IMR-90 (cell line): Measurements from ENCODE around the gene TWSG1. TPM values are rescaled to one million over a fixed set of nuclear protein-coding genes. Genes with fewer than 3 reads are reported as not detected.

ENCODE experiments used
- ATAC-seq: fragments of 200-7000 bp; cut with Tn5 transposase; 2 replicates; pipeline ENCODE4 v1.9.1; 2020; ENCODE audit warnings: low read depth, mild to moderate bottlenecking, moderate library complexity
- BruUV-seq: library from RNA; stranded (reverse); fragments of 400-500 nt; replicated peaks from 2 replicates; lab custom pipeline; 2021; lab: Mats Ljungman, UMichigan
- CTCF ChIA-PET: fragments of 300-600 bp; formaldehyde crosslinking; extraction: SDS; loops from one replicate; lab custom pipeline; 2021; ENCODE audit warnings: antibody characterized with exemption; lab: Yijun Ruan, JAX
- POLR2A ChIA-PET: fragments of 300-600 bp; sonication (Branson Sonifier 250); formaldehyde crosslinking; loops from one replicate; lab custom pipeline; 2022; ENCODE audit warnings: antibody characterized with exemption; ENCODE audit not compliant: unreplicated experiment; lab: Charles Lee
- DNase-seq: peaks from one replicate; pipeline ENCODE4 v3.0.0; 2013
- H2AFZ ChIP-seq: replicated peaks from 2 replicates; pipeline ENCODE3; 2013; ENCODE audit warnings: low read length, mild to moderate bottlenecking; ENCODE audit not compliant: poor library complexity
- H2AK5ac ChIP-seq: 2 replicates; pipeline ENCODE4 v1.6.1; 2013; ENCODE audit warnings: low read depth, low read length, inconsistent platforms
- H2AK9ac ChIP-seq: replicated peaks from 2 replicates; pipeline ENCODE3; 2013; ENCODE audit warnings: mild to moderate bottlenecking, low read depth, low read length, moderate library complexity; ENCODE audit not compliant: poor library complexity
- H2BK120ac ChIP-seq: 2 replicates; pipeline ENCODE4 v1.6.1; 2013; ENCODE audit warnings: low read depth, low read length, inconsistent platforms
- H2BK15ac ChIP-seq: 3 replicates; pipeline ENCODE4 v1.6.1; 2013; ENCODE audit warnings: low read depth, low read length, inconsistent platforms
- H2BK20ac ChIP-seq: 2 replicates; pipeline ENCODE4 v1.6.1; 2013; ENCODE audit warnings: low read depth, mild to moderate bottlenecking, inconsistent platforms, low read length, moderate library complexity
- H2BK5ac ChIP-seq: 2 replicates; pipeline ENCODE4 v1.6.1; 2013; ENCODE audit warnings: mild to moderate bottlenecking, low read depth, low read length, inconsistent platforms; ENCODE audit not compliant: poor library complexity, severe bottlenecking
- H3K14ac ChIP-seq: replicated peaks from 2 replicates; pipeline ENCODE4 v1.6.1; 2013; ENCODE audit warnings: low read depth, low read length, inconsistent platforms
- H3K18ac ChIP-seq: 2 replicates; pipeline ENCODE4 v1.6.1; 2013; ENCODE audit warnings: low read depth, low read length, control low read depth
- H3K23ac ChIP-seq: 2 replicates; pipeline ENCODE4 v1.6.1; 2013; ENCODE audit warnings: low read depth, low read length, inconsistent platforms
- H3K27ac ChIP-seq: 2 replicates; pipeline ENCODE4 v1.5.1; 2013; ENCODE audit warnings: mild to moderate bottlenecking, control low read depth, low read length; ENCODE audit not compliant: insufficient read depth
- H3K27me3 ChIP-seq: 2 replicates; pipeline ENCODE4 v1.6.1; 2013; ENCODE audit warnings: low read length; ENCODE audit not compliant: control insufficient read depth, insufficient read depth
- H3K36me3 ChIP-seq: 2 replicates; pipeline ENCODE4 v1.6.1; 2013; ENCODE audit warnings: low read length, mixed read lengths; ENCODE audit not compliant: control insufficient read depth, insufficient read depth
- H3K4ac ChIP-seq: 2 replicates; pipeline ENCODE4 v1.6.1; 2013; ENCODE audit warnings: low read depth, low read length, inconsistent platforms
- H3K4me1 ChIP-seq: 2 replicates; pipeline ENCODE4 v1.6.1; 2013; ENCODE audit warnings: low read length, mixed read lengths; ENCODE audit not compliant: control insufficient read depth, insufficient read depth
- H3K4me2 ChIP-seq: 2 replicates; pipeline ENCODE4 v1.6.1; 2013; ENCODE audit warnings: low read depth, mild to moderate bottlenecking, control low read depth, low read length, moderate library complexity
- H3K4me3 ChIP-seq: 2 replicates; pipeline ENCODE4 v1.5.1; 2013; ENCODE audit warnings: low read depth, mild to moderate bottlenecking, control low read depth, low read length, moderate library complexity; ENCODE audit not compliant: insufficient read depth
- H3K56ac ChIP-seq: 2 replicates; pipeline ENCODE4 v1.6.1; 2013; ENCODE audit warnings: low read length, inconsistent platforms; ENCODE audit not compliant: insufficient read depth; ENCODE audit errors: extremely low read depth
- H3K79me1 ChIP-seq, 2 experiments: 2 replicates each; pipeline ENCODE4 v1.6.1; 2013; ENCODE audit warnings: low read length in 2 of 2, inconsistent platforms in 1 of 2, low read depth in 1 of 2
- H3K9ac ChIP-seq: 2 replicates; pipeline ENCODE4 v1.6.1; 2013; ENCODE audit warnings: low read depth, low read length, control low read depth
- H3K9me1 ChIP-seq: 2 replicates; pipeline ENCODE4 v1.6.1; 2013; ENCODE audit warnings: low read length, inconsistent platforms; ENCODE audit not compliant: insufficient read depth
- H3K9me3 ChIP-seq: 2 replicates; pipeline ENCODE4 v1.6.1; 2013; ENCODE audit warnings: low read length; ENCODE audit not compliant: control insufficient read depth, insufficient read depth
- H4K20me1 ChIP-seq: 2 replicates; pipeline ENCODE4 v1.6.1; 2013; ENCODE audit warnings: low read length, inconsistent platforms; ENCODE audit not compliant: insufficient read depth
- H4K5ac ChIP-seq: 2 replicates; pipeline ENCODE4 v1.6.1; 2013; ENCODE audit warnings: mild to moderate bottlenecking, low read depth, low read length, control low read depth
- H4K8ac ChIP-seq, 2 experiments: 2 replicates each; pipeline ENCODE4 v1.6.1; 2013; ENCODE audit warnings: low read depth in 2 of 2, low read length in 2 of 2, control low read depth in 1 of 2, inconsistent platforms in 1 of 2
- H4K91ac ChIP-seq: 2 replicates; pipeline ENCODE4 v1.6.1; 2013; ENCODE audit warnings: low read depth, low read length, inconsistent platforms; ENCODE audit not compliant: insufficient read depth
- CEBPB ChIP-seq: IDR thresholded peaks from 2 replicates; pipeline ENCODE4 v1.6.1; 2012; ENCODE audit warnings: low read depth, low read length, improper control_type of control experiment
- MAFK ChIP-seq: IDR thresholded peaks from 2 replicates; pipeline ENCODE4 v1.6.1; 2012; ENCODE audit warnings: low read depth, low read length, improper control_type of control experiment
- MAZ ChIP-seq: IDR thresholded peaks from 2 replicates; pipeline ENCODE4 v1.6.1; 2012; ENCODE audit warnings: low read depth, mild to moderate bottlenecking, low read length, improper control_type of control experiment, moderate library complexity, borderline replicate concordance
- MXI1 ChIP-seq: IDR thresholded peaks from 2 replicates; pipeline ENCODE4 v1.6.1; 2012; ENCODE audit warnings: low read depth, mild to moderate bottlenecking, low read length, moderate library complexity, borderline replicate concordance
- RAD21 ChIP-seq: IDR thresholded peaks from 2 replicates; pipeline ENCODE4 v1.6.1; 2012; ENCODE audit warnings: low read length, improper control_type of control experiment
- SMC3 ChIP-seq: fragments of 150-350 bp; IDR thresholded peaks from 2 replicates; pipeline ENCODE4 v1.6.1; 2016; ENCODE audit warnings: low read depth, mild to moderate bottlenecking, antibody characterized with exemption, low read length, moderate library complexity
- USF2 ChIP-seq: fragments of 150-350 bp; IDR thresholded peaks from 2 replicates; pipeline ENCODE4 v1.6.1; 2017; ENCODE audit warnings: mild to moderate bottlenecking, antibody characterized with exemption, low read length, low read depth
- WGBS, 2 experiments: methylation state at CpG; one replicate each; pipeline versions ENCODE4 v1.1.5 to v1.1.7; 2013; ENCODE audit warnings: missing lambda C conversion rate in 2 of 2; ENCODE audit not compliant: insufficient read length in 1 of 2; ENCODE audit errors: extremely low coverage in 2 of 2; 5-methylcytosine and 5-hydroxymethylcytosine counted together
- dilution Hi-C: fragments of 300-500 bp; cut with HindIII; formaldehyde crosslinking; loops from one replicate; pipeline ENCODE4 v1.14.3; 2018; ENCODE audit warnings: low sequenced_read_pairs; ENCODE audit not compliant: unreplicated experiment
- in situ Hi-C: fragments of 300-500 bp; cut with MboI; formaldehyde crosslinking; loops from 3 replicates; pipeline ENCODE4 v1.14.3; 2019; ENCODE audit warnings: low sequenced_read_pairs, inconsistent platforms, mixed read lengths
- intact Hi-C: fragments of 100-400 bp; cut with micrococcal nuclease; formaldehyde crosslinking; loops from 2 replicates; pipeline ENCODE4 v1.10.0; 2022
- polyA plus RNA-seq, 3 experiments: library from polyadenylated mRNA; depleted of rRNA; stranded (reverse); fragments of >200 nt; gene quantifications; 2 replicates each; pipeline ENCODE4 v1.2.3, GENCODE V29; 2012; ENCODE audit warnings: low replicate concordance in 1 of 3
- total RNA-seq: library from RNA; depleted of rRNA; stranded (reverse); fragments of >200 nt; gene quantifications from 2 replicates; pipeline ENCODE4 v1.2.3, GENCODE V29; 2012
- TF ChIP-seq, protein P1 (sequence below): conservative IDR thresholded peaks from 2 replicates; pipeline ENCODE4 v1.5.1; 2012; ENCODE audit warnings: mild to moderate bottlenecking, low read depth, low read length, improper control_type of control experiment

The TWSG1 gene
- total and polyA plus RNA-seq, 2 of the 4 experiments (the other 2 are of a cell fraction), result 80.4 to 115 TPM

DNA sequence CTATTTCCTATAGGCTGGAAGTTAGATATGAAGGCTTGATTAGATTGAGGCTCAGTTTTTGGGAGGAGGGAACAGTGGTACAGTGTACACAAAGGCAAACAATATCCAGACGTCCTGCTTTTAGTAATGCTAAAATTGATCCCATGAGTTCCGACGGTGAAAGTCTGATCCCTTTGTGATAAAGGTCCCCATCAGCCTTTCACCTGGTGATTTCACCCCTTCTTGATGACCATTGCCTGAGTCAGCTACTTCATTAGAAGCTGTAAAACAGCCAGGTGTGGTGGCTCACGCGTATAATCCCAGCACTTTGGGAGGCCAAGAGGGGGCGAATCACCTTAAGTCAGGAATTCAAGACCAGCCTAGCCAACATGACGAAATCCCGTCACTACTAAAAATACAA is 29.7 kb downstream of the TWSG1 start:
- ATAC-seq (no peak), DNase-seq (no peak)
- Histone ChIP-seq H2AK5ac (no peak overlapping the region), H4K5ac (no peak overlapping the region), H2AK9ac (no peak overlapping the region), H2BK120ac (no peak overlapping the region), H3K4ac (no peak overlapping the region), H2BK15ac (no peak overlapping the region), H4K8ac (no peak overlapping the region), H4K91ac (no peak overlapping the region), H3K14ac (no peak overlapping the region), H3K23ac (no peak overlapping the region), H3K4me1 (peaks cover 8% of the 10 kb centered on the region), H3K27ac (no peak overlapping the region), H3K56ac (no peak overlapping the region), H3K9ac (no peak overlapping the region), H2BK20ac (no peak overlapping the region), H3K4me2 (no peak overlapping the region), H3K36me3 (peaks cover 42% of the 10 kb centered on the region), H3K4me3 (no peak overlapping the region), H2BK5ac (no peak overlapping the region), H3K18ac (no peak overlapping the region), H3K79me1 (peaks cover 30 to 71% of the 10 kb centered on the region in 2 experiments), H3K9me3 (no peaks in the 10 kb centered on the region), H3K9me1 (peaks cover 11% of the 10 kb centered on the region), H3K27me3 (no peaks in the 10 kb centered on the region), H2AFZ (no peak overlapping the region), H4K20me1 (peaks cover 13% of the 10 kb centered on the region)
- CTCF ChIA-PET, result no interaction called here
- dilution Hi-C loops (no loop called here), intact Hi-C loops (no loop called here), in situ Hi-C loops (no loop called here)
- WGBS, 2 experiments, result 100% methylated on average over 2 of the region's 8 CpGs; no CpG with 5 or more reads in 1 of the 2 experiments
- TF ChIP-seq RAD21, result no peak
- no peak for TF ChIP-seq CEBPB
- no peak for TF ChIP-seq USF2
- no peak for TF ChIP-seq MAFK
- no peak for TF ChIP-seq MXI1
- TF ChIP-seq, protein P1, sequence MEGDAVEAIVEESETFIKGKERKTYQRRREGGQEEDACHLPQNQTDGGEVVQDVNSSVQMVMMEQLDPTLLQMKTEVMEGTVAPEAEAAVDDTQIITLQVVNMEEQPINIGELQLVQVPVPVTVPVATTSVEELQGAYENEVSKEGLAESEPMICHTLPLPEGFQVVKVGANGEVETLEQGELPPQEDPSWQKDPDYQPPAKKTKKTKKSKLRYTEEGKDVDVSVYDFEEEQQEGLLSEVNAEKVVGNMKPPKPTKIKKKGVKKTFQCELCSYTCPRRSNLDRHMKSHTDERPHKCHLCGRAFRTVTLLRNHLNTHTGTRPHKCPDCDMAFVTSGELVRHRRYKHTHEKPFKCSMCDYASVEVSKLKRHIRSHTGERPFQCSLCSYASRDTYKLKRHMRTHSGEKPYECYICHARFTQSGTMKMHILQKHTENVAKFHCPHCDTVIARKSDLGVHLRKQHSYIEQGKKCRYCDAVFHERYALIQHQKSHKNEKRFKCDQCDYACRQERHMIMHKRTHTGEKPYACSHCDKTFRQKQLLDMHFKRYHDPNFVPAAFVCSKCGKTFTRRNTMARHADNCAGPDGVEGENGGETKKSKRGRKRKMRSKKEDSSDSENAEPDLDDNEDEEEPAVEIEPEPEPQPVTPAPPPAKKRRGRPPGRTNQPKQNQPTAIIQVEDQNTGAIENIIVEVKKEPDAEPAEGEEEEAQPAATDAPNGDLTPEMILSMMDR, result no peak
- TF ChIP-seq MAZ, result no peak
- no peak for TF ChIP-seq SMC3
- POLR2A ChIA-PET, result no interaction called here
- BruUV-seq, result no TSS peak
